K562 (cell line): ENCODE results near the gene ZNF761. TPM values are rescaled to one million over a fixed set of nuclear protein-coding genes. Genes with fewer than 3 reads are reported as not detected.

ENCODE experiments used
- BHLHE40 ChIP-seq: IDR thresholded peaks from 2 replicates; pipeline ENCODE4 v1.6.1; 2011; ENCODE audit warnings: low read length, improper control_type of control experiment
- IRF2 ChIP-seq: sonication (generic); formaldehyde crosslinking; IDR thresholded peaks from 2 replicates; pipeline ENCODE4 v1.8.1; 2022; ENCODE audit warnings: mild to moderate bottlenecking, missing genetic modification reagents
- KDM4B ChIP-seq, 2 experiments: fragments of 450-650 bp in 1 of 2; sonication (generic) in 1 of 2; IDR thresholded peaks; 2 replicates each; pipeline ENCODE4 v1.6.1; 2016 to 2017; ENCODE audit warnings: borderline replicate concordance in 2 of 2, antibody characterized with exemption in 1 of 2, low read depth in 1 of 2, mild to moderate bottlenecking in 1 of 2
- KDM5B ChIP-seq: fragments of 200-600 bp; sonication (generic); IDR thresholded peaks from 2 replicates; pipeline ENCODE4 v1.6.1; 2012; ENCODE audit warnings: low read depth, mild to moderate bottlenecking, moderate library complexity, low read length, control low read depth, inconsistent platforms; ENCODE audit not compliant: insufficient replicate concordance
- MAFK ChIP-seq: IDR thresholded peaks from 2 replicates; pipeline ENCODE4 v1.6.1; 2011; ENCODE audit warnings: low read length, improper control_type of control experiment
- MAZ ChIP-seq, 2 experiments: fragments of 450-650 bp in 1 of 2; sonication (generic) in 1 of 2; formaldehyde crosslinking; IDR thresholded peaks in 1 of 2; conservative IDR thresholded peaks in 1 of 2; 2 replicates each; pipeline versions ENCODE4 v1.4.0 to v1.5.0; 2020; ENCODE audit warnings: mild to moderate bottlenecking in 1 of 2, missing genetic modification reagents in 1 of 2
- MTA3 ChIP-seq: fragments of 450-650 bp; formaldehyde crosslinking; IDR thresholded peaks from 2 replicates; pipeline ENCODE4 v1.6.1; 2017; ENCODE audit warnings: mild to moderate bottlenecking, borderline replicate concordance
- POLR2A ChIP-seq: fragments of 450-650 bp; conservative IDR thresholded peaks from 2 replicates; pipeline ENCODE4 v1.6.1; 2016
- POLR2G ChIP-seq: fragments of 200-400 bp; formaldehyde crosslinking; IDR thresholded peaks from 2 replicates; pipeline ENCODE4 v1.6.1; 2017; ENCODE audit warnings: low read depth, mild to moderate bottlenecking, antibody characterized with exemption, low read length, moderate library complexity
- SIN3A ChIP-seq, 2 experiments: fragments of 150-350 bp in 1 of 2; IDR thresholded peaks; 2 replicates each; pipeline ENCODE4 v1.6.1; 2011 to 2016; ENCODE audit warnings: borderline replicate concordance in 2 of 2, low read depth in 2 of 2, low read length in 2 of 2, mild to moderate bottlenecking in 2 of 2, moderate library complexity in 2 of 2; ENCODE audit not compliant: control insufficient read depth in 1 of 2
- SMAD4 ChIP-seq: fragments of 250-450 bp; sonication (Bioruptor Pico); conservative IDR thresholded peaks from 2 replicates; pipeline ENCODE4 v1.8.0; 2021; ENCODE audit warnings: inconsistent platforms, mild to moderate bottlenecking, moderate library complexity
- TAF1 ChIP-seq: IDR thresholded peaks from 2 replicates; pipeline ENCODE4 v1.6.1; 2011; ENCODE audit warnings: mild to moderate bottlenecking, low read length, moderate library complexity; ENCODE audit not compliant: insufficient read depth, control insufficient read depth, severe bottlenecking; ENCODE audit errors: extremely low read depth
- ZBTB9 ChIP-seq: fragments of 450-650 bp; formaldehyde crosslinking; IDR thresholded peaks from 2 replicates; pipeline ENCODE4 v1.4.0; 2020; ENCODE audit warnings: mild to moderate bottlenecking, moderate library complexity
- ZNF197 ChIP-seq: fragments of 200-800 bp; sonication (Bioruptor generic); IDR thresholded peaks from 2 replicates; pipeline ENCODE4 v1.6.1; 2016; ENCODE audit warnings: low read depth, missing genetic modification characterization, missing compliant biosample characterization
- ZNF253 ChIP-seq: fragments of 250-450 bp; sonication (Bioruptor Pico); conservative IDR thresholded peaks from 2 replicates; pipeline ENCODE4 v1.6.1; 2021; ENCODE audit warnings: mild to moderate bottlenecking
- polyA plus RNA-seq, 8 experiments: library from polyadenylated mRNA; depleted of rRNA in 4 of 8; stranded (reverse) in 5 of 8; unstranded in 3 of 8; fragments of >200 nt; fragmentation: Nextera tagmentation in 2 of 8; fragmentation: Illumina TruSeq in 1 of 8; extraction: Ambion mirVana in 2 of 8; extraction: Trizol in 1 of 8; gene quantifications; 2 replicates each; pipeline versions ENCODE4 v1.2.1 to v1.2.3, GENCODE V29; 2011 to 2014; ENCODE audit warnings: inconsistent platforms in 1 of 8, missing spikeins in 1 of 8
- total RNA-seq, 7 experiments: library from RNA; depleted of rRNA in 6 of 7; stranded (reverse); fragments of >200 nt in 6 of 7; fragmentation: Illumina TruSeq in 2 of 7; extraction: Trizol in 2 of 7; gene quantifications; 2 replicates each; pipeline versions ENCODE4 v1.2.1 to v1.2.3, GENCODE V29; 2011 to 2021; ENCODE audit warnings: low replicate concordance in 1 of 7
- TF ChIP-seq, protein P1 (sequence below): sonication (generic); formaldehyde crosslinking; IDR thresholded peaks from 2 replicates; pipeline ENCODE4 v1.8.1; 2022; ENCODE audit warnings: missing genetic modification reagents
- TF ChIP-seq, protein P2 (sequence below): sonication (generic); formaldehyde crosslinking; IDR thresholded peaks from 2 replicates; pipeline ENCODE4 v1.8.0; 2022; ENCODE audit warnings: missing genetic modification reagents, mild to moderate bottlenecking, moderate library complexity, borderline replicate concordance

The ZNF761 gene
- total and polyA plus RNA-seq, 9 of the 15 experiments (the other 6 are each of a cell fraction or from before 2014, with no cell fraction given): 10.3 to 30.2 (median 17.0) TPM

DNA sequence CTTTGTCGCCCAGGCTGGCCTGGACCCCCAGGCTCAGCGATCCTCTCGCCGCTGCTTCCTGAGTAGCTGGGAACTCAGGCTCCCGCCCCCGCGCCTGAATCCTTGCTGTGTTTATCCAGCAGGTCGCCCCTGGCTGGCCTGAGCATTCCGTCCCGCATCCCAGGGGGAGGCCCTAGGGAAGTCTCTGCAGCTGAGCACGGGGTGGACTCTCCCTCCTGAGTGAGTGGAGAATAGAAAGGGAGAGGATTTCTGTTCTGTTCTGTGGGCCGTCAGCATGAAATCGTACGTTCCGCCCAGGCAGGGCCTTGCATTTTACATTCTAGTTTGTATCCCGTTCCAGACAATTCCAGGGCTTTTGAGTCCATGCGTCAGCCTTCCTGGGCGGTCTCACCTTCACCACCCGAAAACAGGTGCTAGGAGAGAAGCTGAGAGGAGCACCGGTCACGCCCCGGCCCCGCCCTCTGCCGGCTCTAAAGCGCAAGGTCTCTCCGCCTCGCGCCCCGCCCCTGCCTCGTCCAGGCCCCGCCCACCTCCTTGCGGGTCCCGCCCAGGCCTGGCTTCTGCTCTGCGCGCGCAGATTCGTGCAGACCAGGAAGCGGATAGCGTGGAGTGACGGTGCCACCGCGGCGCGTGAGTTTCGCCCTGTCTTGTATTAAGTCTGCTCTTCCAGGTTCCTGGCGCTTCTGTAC lies at the start of gene ZNF761 (continued):
- TF ChIP-seq BHLHE40 (peak; percentile 50; the same call in 1 of the 2 replicates), SIN3A (IDR thresholded peaks at IDR 0.05; ENCODE audit: borderline replicate concordance in 2 of 2, control insufficient read depth in 1 of 2, low read depth in 2 of 2, low read length in 2 of 2) (peak in 1 of 2 experiments; percentile 40; a peak in 1 of 4 replicates), POLR2G (peak; percentile 87), KDM5B (peak; percentile 77), POLR2A (peak; percentile 93), KDM4B (IDR thresholded peaks at IDR 0.05; ENCODE audit: borderline replicate concordance in 2 of 2, low read depth in 1 of 2) (0 out of 4 replicates have a peak, but pooled peaks of 1 of the 2 experiments have one; percentile 29), ZNF253 (CRISPR knock-in tag) (no peak), MTA3 (no peak), TAF1 (peak; percentile 78), IRF2 (no peak), ZNF197 (CRISPR knock-in tag) (no peak), MAFK (no peak), SMAD4 (CRISPR knock-in tag) (no peak), ZBTB9 (CRISPR knock-in tag) (no peak), MAZ (CRISPR knock-in tag; conservative IDR thresholded peaks at IDR 0.05 in 1 of 2, IDR thresholded peaks at IDR 0.05 in 1 of 2) (peak in 1 of 2 experiments; percentile 40; a peak in 2 of 4 replicates)
- TF ChIP-seq, protein P1, sequence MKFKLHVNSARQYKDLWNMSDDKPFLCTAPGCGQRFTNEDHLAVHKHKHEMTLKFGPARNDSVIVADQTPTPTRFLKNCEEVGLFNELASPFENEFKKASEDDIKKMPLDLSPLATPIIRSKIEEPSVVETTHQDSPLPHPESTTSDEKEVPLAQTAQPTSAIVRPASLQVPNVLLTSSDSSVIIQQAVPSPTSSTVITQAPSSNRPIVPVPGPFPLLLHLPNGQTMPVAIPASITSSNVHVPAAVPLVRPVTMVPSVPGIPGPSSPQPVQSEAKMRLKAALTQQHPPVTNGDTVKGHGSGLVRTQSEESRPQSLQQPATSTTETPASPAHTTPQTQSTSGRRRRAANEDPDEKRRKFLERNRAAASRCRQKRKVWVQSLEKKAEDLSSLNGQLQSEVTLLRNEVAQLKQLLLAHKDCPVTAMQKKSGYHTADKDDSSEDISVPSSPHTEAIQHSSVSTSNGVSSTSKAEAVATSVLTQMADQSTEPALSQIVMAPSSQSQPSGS (CRISPR knock-in tag): no peak
- TF ChIP-seq, protein P2, sequence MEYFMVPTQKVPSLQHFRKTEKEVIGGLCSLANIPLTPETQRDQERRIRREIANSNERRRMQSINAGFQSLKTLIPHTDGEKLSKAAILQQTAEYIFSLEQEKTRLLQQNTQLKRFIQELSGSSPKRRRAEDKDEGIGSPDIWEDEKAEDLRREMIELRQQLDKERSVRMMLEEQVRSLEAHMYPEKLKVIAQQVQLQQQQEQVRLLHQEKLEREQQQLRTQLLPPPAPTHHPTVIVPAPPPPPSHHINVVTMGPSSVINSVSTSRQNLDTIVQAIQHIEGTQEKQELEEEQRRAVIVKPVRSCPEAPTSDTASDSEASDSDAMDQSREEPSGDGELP (CRISPR knock-in tag): no peak
